ENCODE measurements around the gene CLPSL1. TPM values are rescaled to one million over a fixed set of nuclear protein-coding genes. Genes with fewer than 3 reads are reported as not detected.
A peak's percentile ranks its signal among the peaks of the same experiment; 100 is the strongest.

Gene CLPSL1
- total and polyA plus RNA-seq, 2 of the 13 experiments (the other 11 are each of a cell fraction or from before 2014, with no cell fraction given), result not detected

DNA sequence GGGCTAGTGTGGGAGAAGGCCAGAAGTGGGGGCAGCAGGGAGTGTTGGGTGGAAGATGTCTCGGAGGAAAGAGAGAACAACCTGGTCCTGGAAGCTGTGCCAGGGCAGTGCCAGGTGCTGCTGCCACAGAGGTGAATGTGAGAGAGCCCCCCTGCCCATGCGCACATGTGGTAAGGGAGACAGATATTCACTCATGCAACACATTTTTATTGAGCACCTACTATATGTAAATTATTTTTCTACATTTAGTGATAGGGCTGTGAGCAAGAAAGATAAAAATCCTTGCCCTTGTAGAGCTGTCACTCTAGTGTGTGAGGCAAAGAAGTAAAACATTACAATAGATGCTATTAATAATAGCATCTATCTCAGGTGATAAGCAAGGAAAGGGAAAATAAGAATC is 471 bp downstream of the CLPSL1 start:
- ChIA-PET CTCF (ENCODE audit: low intra/inter-chr PET ratio, low total read pairs) (no interaction called here), POLR2A (no interaction called here)
- TF ChIP-seq ZNF3 (CRISPR knock-in tag; IDR thresholded peaks at IDR 0.05), result peak; percentile 68; the same call in 1 of the 2 replicates
- no peak for TF ChIP-seq TIGD3 (CRISPR knock-in tag; IDR thresholded peaks at IDR 0.05; ENCODE audit: borderline replicate concordance)
- TF ChIP-seq ZNF615 (CRISPR knock-in tag; IDR thresholded peaks at IDR 0.05; ENCODE audit: borderline replicate concordance), result no peak

DNA sequence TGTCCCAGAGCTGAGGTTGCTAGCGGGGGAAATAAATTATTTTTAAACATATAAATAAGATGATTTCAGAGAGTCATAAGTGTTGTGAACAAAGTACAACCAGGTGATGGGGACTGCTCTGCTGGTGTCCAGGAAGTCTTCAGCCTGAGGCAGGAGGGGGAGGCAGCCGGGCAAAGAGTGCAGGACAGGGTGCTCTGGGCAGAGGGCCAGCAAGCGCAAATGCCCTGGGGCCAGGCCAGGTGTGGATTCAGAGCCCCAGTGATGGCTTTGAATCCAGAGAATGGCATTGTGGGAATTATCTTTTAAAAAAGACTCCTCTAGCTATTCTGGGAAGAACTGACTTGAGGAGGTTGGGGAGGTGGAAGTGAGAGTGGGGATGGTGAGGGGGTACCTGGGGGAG is 1.6 kb downstream of the CLPSL1 start:
- intact Hi-C loops (cut with micrococcal nuclease; ENCODE audit: unreplicated experiment), result no loop called here
- Histone ChIP-seq H2AFZ (ENCODE audit: low read length) (no peak overlapping the region), H3K4me3 (replicated peaks in 1 of 3; ENCODE audit: insufficient read depth in 1 of 3, low read depth in 2 of 3, low read length in 3 of 3) (no peak overlapping the region), H3K4me2 (ENCODE audit: low read depth, low read length) (no peak overlapping the region), H3K27ac (ENCODE audit: extremely low read length, insufficient read depth, low read length) (no peak overlapping the region), H3K79me2 (ENCODE audit: insufficient read depth, low read length) (no peaks in the 10 kb centered on the region), H3K4me1 (ENCODE audit: insufficient read depth, low read length) (peaks cover 6% of the 10 kb centered on the region), H4K20me1 (ENCODE audit: insufficient read depth, low read length) (no peaks in the 10 kb centered on the region), H3K27me3 (ENCODE audit: control insufficient read depth in 1 of 2, insufficient read depth in 2 of 2, low read length in 2 of 2) (peaks cover 7 to 24% of the 10 kb centered on the region in 2 experiments; a peak in 3 of 5 replicates), H3K9me3 (ENCODE audit: low read length) (no peaks in the 10 kb centered on the region), H3K36me3 (replicated peaks in 1 of 2; ENCODE audit: control insufficient read depth in 1 of 2, insufficient read depth in 2 of 2, low read length in 2 of 2) (no peaks in the 10 kb centered on the region), H3K9ac (ENCODE audit: insufficient read depth, low read depth, low read length) (no peak overlapping the region)
- WGBS (ENCODE audit: low lambda C conversion rate), result 10% methylated on average over 3 of the region's 3 CpGs
- DNase-seq (ENCODE audit: low spot score) (no peak), ATAC-seq (no peak), FAIRE-seq (no peak)
- in situ Hi-C loops (cut with HindIII; ENCODE audit: extremely low pct_ligation_motif_present, low pct_unique_long_range_greater_than_20kb), result no loop called here
- TF ChIP-seq KLF11 (CRISPR knock-in tag; IDR thresholded peaks at IDR 0.05) (no peak), SMAD1 (CRISPR knock-in tag; IDR thresholded peaks at IDR 0.05; ENCODE audit: borderline replicate concordance, low read depth) (no peak), ZFP62 (CRISPR knock-in tag; IDR thresholded peaks at IDR 0.05) (no peak), SOX5 (CRISPR knock-in tag; IDR thresholded peaks at IDR 0.05; ENCODE audit: borderline replicate concordance) (no peak), TEAD2 (CRISPR knock-in tag; IDR thresholded peaks at IDR 0.05) (no peak)
- CTCF ChIA-PET (ENCODE audit: low intra/inter-chr PET ratio, low total read pairs), result no interaction called here
- no TSS peak for BruUV-seq (replicated peaks)
- POLR2A ChIA-PET, result no interaction called here

More for the DNA sequence above, 471 bp downstream of the CLPSL1 start:
- no peaks in the 10 kb centered on the region for H4K20me1 ChIP-seq (ENCODE audit: insufficient read depth, low read length)
- H3K79me2 ChIP-seq (ENCODE audit: insufficient read depth, low read length), result no peaks in the 10 kb centered on the region
- no peak overlapping the region for H3K4me3 ChIP-seq (replicated peaks in 1 of 3; ENCODE audit: insufficient read depth in 1 of 3, low read depth in 2 of 3, low read length in 3 of 3)
- FAIRE-seq (no peak), DNase-seq (ENCODE audit: low spot score) (no peak), ATAC-seq (no peak)
- BruUV-seq (replicated peaks), result no TSS peak
- WGBS (ENCODE audit: low lambda C conversion rate), result 92% methylated on average over 2 of the region's 2 CpGs
- in situ Hi-C loops (cut with HindIII; ENCODE audit: extremely low pct_ligation_motif_present, low pct_unique_long_range_greater_than_20kb) (no loop called here), intact Hi-C loops (cut with micrococcal nuclease; ENCODE audit: unreplicated experiment) (no loop called here)
- H3K27ac ChIP-seq (ENCODE audit: extremely low read length, insufficient read depth, low read length), result no peak overlapping the region
- no peak overlapping the region for H3K9ac ChIP-seq (ENCODE audit: insufficient read depth, low read depth, low read length)
- H2AFZ ChIP-seq (ENCODE audit: low read length), result no peak overlapping the region
- no peak overlapping the region for H3K4me2 ChIP-seq (ENCODE audit: low read depth, low read length)
- H3K4me1 ChIP-seq (ENCODE audit: insufficient read depth, low read length), result peaks cover 6% of the 10 kb centered on the region
- peaks cover 11 to 29% of the 10 kb centered on the region in 2 experiments; a peak in 4 of 5 replicates for H3K27me3 ChIP-seq (ENCODE audit: control insufficient read depth in 1 of 2, insufficient read depth in 2 of 2, low read length in 2 of 2)
- no peaks in the 10 kb centered on the region for H3K36me3 ChIP-seq (replicated peaks in 1 of 2; ENCODE audit: control insufficient read depth in 1 of 2, insufficient read depth in 2 of 2, low read length in 2 of 2)
- no peaks in the 10 kb centered on the region for H3K9me3 ChIP-seq (ENCODE audit: low read length)
